Uterus (tissue), 4 donors: Measurements from ENCODE around the gene GIMAP6. TPM values are rescaled to one million over a fixed set of nuclear protein-coding genes. Genes with fewer than 3 reads are reported as not detected.

Source experiments
- DNase-seq, 2 donors: peaks; one replicate each; pipeline ENCODE4 v3.0.0-alpha.2; 2019 to 2020
- H3K27ac ChIP-seq, 2 donors: fragments of 200-600 bp; sonication (generic); 1 replicate in 1 of 2; 2 replicates in 1 of 2; pipeline ENCODE4 v1.5.1; 2016 to 2018
- H3K27me3 ChIP-seq, 2 donors: fragments of 200-600 bp; sonication (generic); one replicate each; pipeline ENCODE4 v1.5.1; 2018 to 2019; ENCODE audit warnings: control low read depth in 1 of 2
- H3K36me3 ChIP-seq, 2 donors: fragments of 200-600 bp; sonication (generic); one replicate each; pipeline ENCODE4 v1.5.1; 2019; ENCODE audit warnings: control low read depth in 1 of 2
- H3K4me1 ChIP-seq, 2 donors: fragments of 200-600 bp; sonication (generic); one replicate each; pipeline ENCODE4 v1.5.1; 2018 to 2019; ENCODE audit warnings: control low read depth in 1 of 2
- H3K4me3 ChIP-seq, 2 donors: fragments of 200-600 bp; sonication (generic); 1 replicate in 1 of 2; 2 replicates in 1 of 2; pipeline ENCODE4 v1.5.1; 2018 to 2019; ENCODE audit warnings: mild to moderate bottlenecking in 1 of 2
- H3K9me3 ChIP-seq, 2 donors: fragments of 200-600 bp; sonication (generic); one replicate each; pipeline ENCODE4 v1.5.1; 2019; ENCODE audit warnings: control low read depth in 1 of 2
- CTCF ChIP-seq, 4 experiments: fragments of 200-600 bp in 2 of 4; fragments of 450-650 bp in 2 of 4; sonication (generic) in 2 of 4; IDR thresholded peaks; one replicate each; pipeline ENCODE4 v1.5.1; 2016 to 2019; ENCODE audit warnings: antibody characterized with exemption in 4 of 4, mild to moderate bottlenecking in 2 of 4, moderate library complexity in 1 of 4
- POLR2A ChIP-seq, 2 donors: fragments of 450-650 bp; IDR thresholded peaks; one replicate each; pipeline ENCODE4 v1.6.1; 2016; ENCODE audit warnings: antibody characterized with exemption in 2 of 2, mild to moderate bottlenecking in 1 of 2, moderate library complexity in 1 of 2
- intact Hi-C: fragments of 100-400 bp; cut with DNase I; formaldehyde crosslinking; loops from one replicate; pipeline ENCODE4 v1.15.1; 2023; ENCODE audit warnings: low total_unique reads
- total RNA-seq, 4 donors: library from RNA; depleted of rRNA in 3 of 4; stranded (reverse); fragments of >200 nt in 3 of 4; gene quantifications; one replicate each; pipeline versions ENCODE4 v1.1.0 to v1.2.4, GENCODE V29; 2014 to 2023
- donor health status: DM: yes; HTN: yes; CAD: no.

The GIMAP6 gene
- total RNA-seq, 4 donors from 2014 or later: 37.3 to 71.0 (median 60.9) TPM

DNA sequence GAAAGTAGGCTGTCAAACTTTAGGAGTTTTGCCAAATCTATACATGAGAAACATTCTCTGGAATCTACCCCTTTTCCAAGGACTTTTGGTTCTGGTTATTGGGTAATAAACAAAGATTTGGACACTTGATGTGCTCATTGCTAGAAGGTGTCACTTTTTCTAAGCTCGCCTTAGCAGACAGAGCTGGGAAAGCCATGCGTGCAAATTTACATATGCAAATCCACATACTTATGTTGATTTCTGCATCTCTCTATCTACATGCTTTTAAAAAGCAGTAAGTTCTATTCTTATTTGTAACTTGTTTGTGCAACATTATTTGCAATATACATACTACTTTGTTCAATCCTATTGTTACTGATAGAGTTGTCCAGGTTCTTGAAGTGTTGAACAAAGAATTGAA is 22.5 kb upstream of the GIMAP6 start:
- intact Hi-C loops: no loop called here
- no peak for DNase-seq
- Histone ChIP-seq H3K9me3 (no peaks in the 10 kb centered on the region), H3K4me1 (no peaks in the 10 kb centered on the region), H3K27ac (no peak overlapping the region), H3K36me3 (no peaks in the 10 kb centered on the region), H3K4me3 (no peak overlapping the region), H3K27me3 (no peaks in the 10 kb centered on the region)
- no peak for TF ChIP-seq CTCF (IDR thresholded peaks at IDR 0.05)
- no peak for TF ChIP-seq POLR2A (IDR thresholded peaks at IDR 0.05)

DNA sequence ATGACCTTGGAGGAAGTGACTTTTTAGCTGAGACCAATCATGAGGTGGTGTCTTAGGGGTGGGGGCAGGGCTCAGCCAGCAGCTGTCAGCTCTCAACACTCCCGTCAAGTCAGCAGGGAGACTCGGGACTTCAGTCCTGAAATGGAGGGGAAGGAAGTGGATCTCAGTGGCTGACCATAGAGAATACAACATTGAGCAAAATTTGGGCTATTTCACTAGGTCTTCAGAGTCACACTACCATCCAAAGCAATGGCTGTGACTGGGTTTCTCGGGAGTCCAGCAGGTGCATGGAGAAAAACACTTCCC is 16.8 kb upstream of the GIMAP6 start:
- H3K36me3 ChIP-seq: no peaks in the 10 kb centered on the region
- H3K4me3 ChIP-seq: no peak overlapping the region
- no peaks in the 10 kb centered on the region for H3K27me3 ChIP-seq
- no peak for TF ChIP-seq POLR2A (IDR thresholded peaks at IDR 0.05)
- no peak for TF ChIP-seq CTCF (IDR thresholded peaks at IDR 0.05)
- H3K9me3 ChIP-seq: no peaks in the 10 kb centered on the region
- no peak overlapping the region for H3K27ac ChIP-seq
- H3K4me1 ChIP-seq: no peaks in the 10 kb centered on the region
- intact Hi-C loops: no loop called here
- DNase-seq: no peak

GRCh38 chr7:150648353-150649079 is 16.3 kb upstream of the GIMAP6 start:
- intact Hi-C loops: no loop called here
- no peak overlapping the region for H3K4me3 ChIP-seq
- H3K4me1 ChIP-seq: no peaks in the 10 kb centered on the region
- no peak for DNase-seq
- no peaks in the 10 kb centered on the region for H3K27me3 ChIP-seq
- TF ChIP-seq CTCF (IDR thresholded peaks at IDR 0.05) (no peak), POLR2A (IDR thresholded peaks at IDR 0.05) (no peak)
- no peaks in the 10 kb centered on the region for H3K36me3 ChIP-seq
- no peaks in the 10 kb centered on the region for H3K9me3 ChIP-seq
- H3K27ac ChIP-seq: no peak overlapping the region

- Histone ChIP-seq H3K27ac (no peak overlapping the region), H3K27me3 (no peaks in the 10 kb centered on the region), H3K4me3 (no peak overlapping the region), H3K4me1 (no peaks in the 10 kb centered on the region), H3K9me3 (no peaks in the 10 kb centered on the region), H3K36me3 (no peaks in the 10 kb centered on the region)
- TF ChIP-seq CTCF (IDR thresholded peaks at IDR 0.05) (no peak), POLR2A (IDR thresholded peaks at IDR 0.05) (no peak)
- intact Hi-C loops: no loop called here
- no peak for DNase-seq
These were observed 13.3 kb upstream of the GIMAP6 start for GRCh38 chr7:150645259-150646020.

GRCh38 chr7:150642926-150643325 is 10.7 kb upstream of the GIMAP6 start:
- Histone ChIP-seq H3K27ac (no peak overlapping the region), H3K4me3 (no peak overlapping the region)
- intact Hi-C loops: no loop called here

More at GRCh38 chr7:150642926-150643325, 10.7 kb upstream of the GIMAP6 start:
- DNase-seq: no peak
- H3K9me3 ChIP-seq: peaks cover 0 to 6% of the 10 kb centered on the region in 2 donors
- TF ChIP-seq POLR2A (IDR thresholded peaks at IDR 0.05) (no peak), CTCF (IDR thresholded peaks at IDR 0.05) (no peak)
- no peaks in the 10 kb centered on the region for H3K4me1 ChIP-seq
- no peaks in the 10 kb centered on the region for H3K27me3 ChIP-seq
- H3K36me3 ChIP-seq: no peaks in the 10 kb centered on the region
